Cardiac muscle cell (in vitro differentiated cells and primary cell): Measurements from ENCODE around the gene SLC66A2. TPM values are rescaled to one million over a fixed set of nuclear protein-coding genes. Genes with fewer than 3 reads are reported as not detected.

Experiments
- DNase-seq, 2 donors: peaks; one replicate each; pipeline versions ENCODE4 v3.0.0 to v3.0.0-alpha.2; 2010 to 2017; ENCODE audit warnings: low read depth in 1 of 2, low spot score in 1 of 2
- H3K27ac ChIP-seq: fragments of 200-600 bp; sonication (generic); 2 replicates; pipeline ENCODE4 v1.5.1; 2016
- H3K27me3 ChIP-seq: fragments of 200-600 bp; sonication (generic); 2 replicates; pipeline ENCODE4 v1.6.0; 2016; ENCODE audit warnings: control low read depth
- H3K36me3 ChIP-seq: fragments of 200-600 bp; sonication (generic); 2 replicates; pipeline ENCODE4 v1.5.1; 2016; ENCODE audit warnings: control low read depth
- H3K4me1 ChIP-seq: fragments of 200-600 bp; sonication (generic); 2 replicates; pipeline ENCODE4 v1.8.1; 2017; ENCODE audit warnings: low read depth, mild to moderate bottlenecking, mixed run types
- H3K4me3 ChIP-seq: fragments of 200-600 bp; sonication (generic); 2 replicates; pipeline ENCODE4 v1.5.1; 2016; ENCODE audit warnings: mild to moderate bottlenecking
- H3K9me3 ChIP-seq: fragments of 200-600 bp; sonication (generic); 2 replicates; pipeline ENCODE4 v1.5.1; 2017; ENCODE audit warnings: low read depth, mild to moderate bottlenecking, control low read depth
- polyA plus RNA-seq: library from polyadenylated mRNA; unstranded; fragments of >200 nt; fragmentation: Nextera tagmentation; extraction: Ambion mirVana; gene quantifications from 2 replicates; pipeline ENCODE4 v1.2.1, GENCODE V29; 2016
- total RNA-seq: library from RNA; depleted of rRNA; stranded (reverse); fragments of >200 nt; gene quantifications from 2 replicates; pipeline ENCODE4 v1.2.3, GENCODE V29; 2016
- TF ChIP-seq, protein P1 (sequence below): IDR thresholded peaks from 2 replicates; pipeline ENCODE4 v1.5.1; 2012; ENCODE audit warnings: low read depth, mild to moderate bottlenecking, low read length

The SLC66A2 gene
- total and polyA plus RNA-seq, 2 experiments from 2014 or later: 36.4 to 43.9 TPM

GRCh38 chr18:79958981-79959380 is 7.5 kb upstream of the SLC66A2 start:
- no peak for DNase-seq
- Histone ChIP-seq H3K27me3 (peaks cover 10% of the 10 kb centered on the region), H3K9me3 (no peaks in the 10 kb centered on the region), H3K4me1 (peaks cover 7% of the 10 kb centered on the region), H3K27ac (no peak overlapping the region), H3K4me3 (no peak overlapping the region), H3K36me3 (no peaks in the 10 kb centered on the region)
- TF ChIP-seq, protein P1, sequence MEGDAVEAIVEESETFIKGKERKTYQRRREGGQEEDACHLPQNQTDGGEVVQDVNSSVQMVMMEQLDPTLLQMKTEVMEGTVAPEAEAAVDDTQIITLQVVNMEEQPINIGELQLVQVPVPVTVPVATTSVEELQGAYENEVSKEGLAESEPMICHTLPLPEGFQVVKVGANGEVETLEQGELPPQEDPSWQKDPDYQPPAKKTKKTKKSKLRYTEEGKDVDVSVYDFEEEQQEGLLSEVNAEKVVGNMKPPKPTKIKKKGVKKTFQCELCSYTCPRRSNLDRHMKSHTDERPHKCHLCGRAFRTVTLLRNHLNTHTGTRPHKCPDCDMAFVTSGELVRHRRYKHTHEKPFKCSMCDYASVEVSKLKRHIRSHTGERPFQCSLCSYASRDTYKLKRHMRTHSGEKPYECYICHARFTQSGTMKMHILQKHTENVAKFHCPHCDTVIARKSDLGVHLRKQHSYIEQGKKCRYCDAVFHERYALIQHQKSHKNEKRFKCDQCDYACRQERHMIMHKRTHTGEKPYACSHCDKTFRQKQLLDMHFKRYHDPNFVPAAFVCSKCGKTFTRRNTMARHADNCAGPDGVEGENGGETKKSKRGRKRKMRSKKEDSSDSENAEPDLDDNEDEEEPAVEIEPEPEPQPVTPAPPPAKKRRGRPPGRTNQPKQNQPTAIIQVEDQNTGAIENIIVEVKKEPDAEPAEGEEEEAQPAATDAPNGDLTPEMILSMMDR: no peak

GRCh38 chr18:79956276-79956675 is 4.8 kb upstream of the SLC66A2 start:
- H3K27ac ChIP-seq: no peak overlapping the region
- peaks cover 7% of the 10 kb centered on the region for H3K4me1 ChIP-seq
- TF ChIP-seq, protein P1: no peak
- H3K4me3 ChIP-seq: no peak overlapping the region
- peaks cover 13% of the 10 kb centered on the region for H3K27me3 ChIP-seq
- no peak for DNase-seq
- H3K9me3 ChIP-seq: no peaks in the 10 kb centered on the region
- H3K36me3 ChIP-seq: no peaks in the 10 kb centered on the region

DNA sequence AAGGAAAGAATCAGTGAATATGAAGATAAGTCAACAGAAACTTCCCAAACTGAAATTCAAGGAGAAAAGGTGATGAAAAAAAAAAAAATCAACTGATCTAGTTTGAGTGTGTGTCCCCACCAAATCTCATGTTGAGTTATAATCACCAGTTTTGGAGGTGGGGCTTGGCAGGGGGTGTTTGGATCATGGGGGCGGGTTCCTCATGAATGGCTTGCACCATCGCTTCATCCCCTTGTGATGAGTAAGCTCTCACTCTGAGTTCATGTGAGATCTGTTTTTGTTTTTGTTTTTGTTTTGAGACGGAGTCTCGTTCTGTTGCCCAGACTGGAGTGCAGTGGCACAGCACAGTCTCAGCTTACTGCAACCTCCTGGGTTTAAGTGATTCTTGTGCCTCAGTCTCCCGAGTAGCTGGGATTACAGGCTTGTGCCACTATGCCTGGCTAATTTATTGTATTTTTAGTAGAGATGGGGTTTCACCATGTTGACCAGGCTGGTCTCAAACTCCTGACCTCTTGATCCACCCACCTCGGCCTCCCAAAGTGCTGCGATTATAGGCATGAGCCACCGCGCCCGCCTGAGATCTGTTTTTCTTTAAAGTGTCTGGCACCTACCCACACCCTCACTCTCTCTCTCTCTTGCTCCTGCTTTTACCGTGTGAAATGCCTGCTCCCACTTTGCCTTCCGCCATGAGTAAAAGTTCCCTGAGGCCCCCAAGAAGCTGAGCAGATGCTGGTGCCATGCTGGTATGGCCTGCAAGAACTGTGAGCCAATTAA is 4.0 kb upstream of the SLC66A2 start:
- TF ChIP-seq, protein P1: no peak
- Histone ChIP-seq H3K4me1 (peaks cover 7% of the 10 kb centered on the region), H3K36me3 (no peaks in the 10 kb centered on the region), H3K27me3 (peaks cover 13% of the 10 kb centered on the region), H3K27ac (no peak overlapping the region), H3K4me3 (no peak overlapping the region), H3K9me3 (no peaks in the 10 kb centered on the region)
- no peak for DNase-seq

DNA sequence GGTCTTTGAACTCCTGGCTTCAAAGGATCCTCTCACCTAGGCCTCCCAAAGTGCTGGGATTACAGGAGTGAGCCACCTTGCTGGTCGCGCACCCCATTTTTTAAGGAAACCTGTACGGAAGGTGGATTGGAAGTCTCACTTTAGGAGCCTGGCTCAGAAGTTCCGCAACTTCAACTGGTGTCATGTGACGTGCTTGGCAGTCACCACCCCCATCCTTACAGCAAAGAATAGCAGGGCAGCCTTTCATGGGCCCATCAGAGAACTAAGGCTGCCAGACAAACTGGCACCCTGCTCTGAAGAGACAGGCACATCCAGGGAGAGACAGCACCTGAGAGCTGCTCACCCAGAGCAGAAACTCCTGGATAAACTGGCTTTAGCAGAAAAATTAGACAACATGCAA is 3.3 kb upstream of the SLC66A2 start:
- no peaks in the 10 kb centered on the region for H3K9me3 ChIP-seq
- peak in 1 of 2 donors; percentile 41 for DNase-seq
- no peaks in the 10 kb centered on the region for H3K36me3 ChIP-seq
- no peak overlapping the region for H3K4me3 ChIP-seq
- peaks cover 13% of the 10 kb centered on the region for H3K27me3 ChIP-seq
- no peak overlapping the region for H3K27ac ChIP-seq
- H3K4me1 ChIP-seq: peaks cover 7% of the 10 kb centered on the region
- TF ChIP-seq, protein P1: no peak

GRCh38 chr18:79953971-79954651 is 2.7 kb upstream of the SLC66A2 start:
- no peaks in the 10 kb centered on the region for H3K9me3 ChIP-seq
- TF ChIP-seq, protein P1: no peak
- DNase-seq: no peak
- peaks cover 7% of the 10 kb centered on the region for H3K4me1 ChIP-seq
- H3K36me3 ChIP-seq: no peaks in the 10 kb centered on the region
- no peak overlapping the region for H3K27ac ChIP-seq
- H3K27me3 ChIP-seq: peaks cover 13% of the 10 kb centered on the region
- H3K4me3 ChIP-seq: no peak overlapping the region
